ENCODE measurements around the gene MED13.

DNA sequence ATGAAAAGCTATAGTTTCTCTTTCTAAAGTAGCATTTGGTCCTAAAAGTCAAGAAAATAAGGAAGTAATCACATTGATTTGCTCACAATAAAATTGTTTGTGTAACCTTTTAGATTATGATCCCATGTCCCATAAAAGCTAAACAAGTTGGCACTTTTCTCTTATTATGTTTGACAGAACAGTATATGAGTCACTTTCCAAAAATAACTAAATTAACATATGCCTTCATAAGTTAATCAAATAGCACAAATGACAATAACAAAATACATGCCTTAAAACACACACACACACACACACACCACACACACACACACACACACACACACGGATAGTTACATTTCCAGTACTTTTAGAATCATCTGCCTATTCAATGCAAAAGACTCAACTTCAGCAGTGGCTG is 2.8 kb downstream of the MED13 start:
- TF ChIP-seq CTCF (IDR thresholded peaks at IDR 0.05 in 2 of 3, conservative IDR thresholded peaks at IDR 0.05 in 1 of 3; ENCODE audit: borderline replicate concordance in 1 of 3, insufficient read depth in 1 of 3, low read depth in 2 of 3, low read length in 2 of 3) = no peak
- no peak for TF ChIP-seq FOSL1 (IDR thresholded peaks at IDR 0.05; ENCODE audit: low read depth)
- TF ChIP-seq RAD21 (IDR thresholded peaks at IDR 0.05; ENCODE audit: low read depth) = no peak
- TF ChIP-seq, protein P1, sequence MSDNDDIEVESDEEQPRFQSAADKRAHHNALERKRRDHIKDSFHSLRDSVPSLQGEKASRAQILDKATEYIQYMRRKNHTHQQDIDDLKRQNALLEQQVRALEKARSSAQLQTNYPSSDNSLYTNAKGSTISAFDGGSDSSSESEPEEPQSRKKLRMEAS (IDR thresholded peaks at IDR 0.05) = no peak
- TF ChIP-seq SIN3A (IDR thresholded peaks at IDR 0.05; ENCODE audit: low read depth) = no peak
- no peak for TF ChIP-seq ZFX (IDR thresholded peaks at IDR 0.05)

Data from HCT116 (cell line).